ENCODE measurements around the gene CD247. TPM values are rescaled to one million over a fixed set of nuclear protein-coding genes. Genes with fewer than 3 reads are reported as not detected.

The CD247 gene
- total and polyA plus RNA-seq, 2 of the 4 experiments (the other 2 are of a cell fraction): not detected

- no peaks in the 10 kb centered on the region for H3K9me3 ChIP-seq (ENCODE audit: control insufficient read depth, insufficient read depth, low read length)
- H3K18ac ChIP-seq (ENCODE audit: low read depth, low read length): no peak overlapping the region
- H2AFZ ChIP-seq (replicated peaks; ENCODE audit: low read length, poor library complexity): no peak overlapping the region
- no peak overlapping the region for H3K4ac ChIP-seq (ENCODE audit: low read depth, low read length)
- no peaks in the 10 kb centered on the region for H3K36me3 ChIP-seq (ENCODE audit: control insufficient read depth, insufficient read depth, low read length)
- in situ Hi-C loops (cut with MboI; ENCODE audit: low sequenced_read_pairs): no loop called here
- H3K4me1 ChIP-seq (ENCODE audit: control insufficient read depth, insufficient read depth, low read length): no peaks in the 10 kb centered on the region
- no peak overlapping the region for H2BK20ac ChIP-seq (ENCODE audit: low read depth, low read length)
- no TSS peak for BruUV-seq (replicated peaks)
- H3K4me2 ChIP-seq (ENCODE audit: low read depth, low read length): no peak overlapping the region
- H3K27me3 ChIP-seq (ENCODE audit: control insufficient read depth, insufficient read depth, low read length): peaks cover 6% of the 10 kb centered on the region
- no peak overlapping the region for H4K8ac ChIP-seq (ENCODE audit: low read depth in 2 of 2, low read length in 2 of 2)
- H3K79me1 ChIP-seq (ENCODE audit: low read depth in 1 of 2, low read length in 2 of 2): no peaks in the 10 kb centered on the region
- no peak overlapping the region for H2BK15ac ChIP-seq (ENCODE audit: low read depth, low read length)
- no peak overlapping the region for H3K27ac ChIP-seq (ENCODE audit: insufficient read depth, low read length)
- ATAC-seq (ENCODE audit: low read depth) (no peak), DNase-seq (no peak)
- intact Hi-C loops (cut with micrococcal nuclease): no loop called here
- H3K9ac ChIP-seq (ENCODE audit: low read depth, low read length): no peak overlapping the region
- H3K9me1 ChIP-seq (ENCODE audit: insufficient read depth, low read length): no peaks in the 10 kb centered on the region
- H2AK9ac ChIP-seq (replicated peaks; ENCODE audit: low read depth, low read length, poor library complexity): no peak overlapping the region
- no peak overlapping the region for H4K5ac ChIP-seq (ENCODE audit: low read depth, low read length)
- no peak overlapping the region for H3K4me3 ChIP-seq (ENCODE audit: insufficient read depth, low read depth, low read length)
- no peak overlapping the region for H2AK5ac ChIP-seq (ENCODE audit: low read depth, low read length)
- H3K23ac ChIP-seq (ENCODE audit: low read depth, low read length): no peak overlapping the region
- H3K56ac ChIP-seq (ENCODE audit: extremely low read depth, insufficient read depth, low read length): no peak overlapping the region
- dilution Hi-C loops (cut with HindIII; ENCODE audit: low sequenced_read_pairs, unreplicated experiment): no loop called here
- H4K20me1 ChIP-seq (ENCODE audit: insufficient read depth, low read length): no peaks in the 10 kb centered on the region
- ChIA-PET CTCF (no interaction called here), POLR2A (ENCODE audit: unreplicated experiment) (no interaction called here)
- no peak overlapping the region for H2BK5ac ChIP-seq (ENCODE audit: low read depth, low read length, poor library complexity, severe bottlenecking)
- 50% methylated on average over 4 of the region's 7 CpGs; no CpG with 5 or more reads in 1 of the 2 experiments for WGBS, 2 experiments (ENCODE audit: extremely low coverage in 2 of 2, insufficient read length in 1 of 2)
- H3K14ac ChIP-seq (replicated peaks; ENCODE audit: low read depth, low read length): no peak overlapping the region
- no peak overlapping the region for H2BK120ac ChIP-seq (ENCODE audit: low read depth, low read length)
- no peak overlapping the region for H4K91ac ChIP-seq (ENCODE audit: insufficient read depth, low read depth, low read length)
- no peak for TF ChIP-seq CTCF (conservative IDR thresholded peaks at IDR 0.05; ENCODE audit: low read depth, low read length)
- TF ChIP-seq BHLHE40 (IDR thresholded peaks at IDR 0.05; ENCODE audit: low read depth, low read length): no peak
- TF ChIP-seq RFX5 (IDR thresholded peaks at IDR 0.05; ENCODE audit: low read depth, low read length): no peak
- no peak for TF ChIP-seq NFE2L2 (IDR thresholded peaks at IDR 0.05; ENCODE audit: low read depth, low read length)
- TF ChIP-seq FOS (IDR thresholded peaks at IDR 0.05; ENCODE audit: low read depth, low read length): no peak
- TF ChIP-seq MAFK (IDR thresholded peaks at IDR 0.05; ENCODE audit: low read depth, low read length): no peak
- no peak for TF ChIP-seq CEBPB (IDR thresholded peaks at IDR 0.05; ENCODE audit: low read depth, low read length)
- TF ChIP-seq ELK1 (IDR thresholded peaks at IDR 0.05; ENCODE audit: borderline replicate concordance, low read depth, low read length): no peak
- TF ChIP-seq CHD1 (IDR thresholded peaks at IDR 0.05; ENCODE audit: low read depth, low read length): no peak
- TF ChIP-seq RAD21 (IDR thresholded peaks at IDR 0.05; ENCODE audit: low read length): no peak
- no peak for TF ChIP-seq SMC3 (IDR thresholded peaks at IDR 0.05; ENCODE audit: low read depth, low read length)
- no peak for TF ChIP-seq POLR2A (IDR thresholded peaks at IDR 0.05; ENCODE audit: low read depth, low read length)
- no peak for TF ChIP-seq MXI1 (IDR thresholded peaks at IDR 0.05; ENCODE audit: borderline replicate concordance, low read depth, low read length)
- TF ChIP-seq MAZ (IDR thresholded peaks at IDR 0.05; ENCODE audit: borderline replicate concordance, low read depth, low read length): no peak
- no peak for TF ChIP-seq RCOR1 (IDR thresholded peaks at IDR 0.05; ENCODE audit: insufficient replicate concordance, low read length)
- no peak for TF ChIP-seq USF2 (IDR thresholded peaks at IDR 0.05; ENCODE audit: low read depth, low read length)
Measured at GRCh38 chr1:167563579-167564246, 45.4 kb upstream of the CD247 start.
